IPS DF 6.9 (cell line): ENCODE data around the gene CCNQ.

Experiments used
- DNase-seq: peaks from one replicate; pipeline ENCODE4 v3.0.0-alpha.2; 2013; ENCODE audit warnings: low read depth, low spot score
- H3K27ac ChIP-seq: one replicate; pipeline ENCODE4 v1.5.1; 2013; ENCODE audit warnings: low read length, control low read depth
- H3K27me3 ChIP-seq: 2 replicates; pipeline ENCODE4 v1.6.1; 2013; ENCODE audit warnings: mild to moderate bottlenecking, low read length; ENCODE audit not compliant: control insufficient read depth, insufficient read depth
- H3K36me3 ChIP-seq: 2 replicates; pipeline ENCODE4 v1.6.1; 2013; ENCODE audit warnings: low read length; ENCODE audit not compliant: control insufficient read depth, insufficient read depth
- H3K4me1 ChIP-seq: 2 replicates; pipeline ENCODE4 v1.6.1; 2013; ENCODE audit warnings: low read length; ENCODE audit not compliant: control insufficient read depth, insufficient read depth
- H3K4me3 ChIP-seq: 2 replicates; pipeline ENCODE4 v1.5.1; 2013; ENCODE audit warnings: mild to moderate bottlenecking, low read length
- H3K9me3 ChIP-seq: 2 replicates; pipeline ENCODE4 v1.6.1; 2013; ENCODE audit warnings: low read length, inconsistent platforms; ENCODE audit not compliant: control insufficient read depth, insufficient read depth
- WGBS: extraction: QIAGEN DNeasy Blood & Tissue Kit; methylation state at CpG from one replicate; pipeline ENCODE4 v1.1.7; 2013; ENCODE audit warnings: mixed read lengths, missing lambda C conversion rate; ENCODE audit not compliant: insufficient read length, insufficient coverage; 5-methylcytosine and 5-hydroxymethylcytosine counted together

The CCNQ gene

GRCh38 chrX:153603131-153603656, 4.3 kb upstream of the CCNQ start:
- no peak for DNase-seq
- Histone ChIP-seq H3K36me3 (no peaks in the 10 kb centered on the region), H3K9me3 (no peaks in the 10 kb centered on the region), H3K4me1 (no peaks in the 10 kb centered on the region), H3K4me3 (no peak overlapping the region), H3K27ac (no peak overlapping the region), H3K27me3 (no peaks in the 10 kb centered on the region; the same call in 1 of the 2 replicates)
- WGBS: no CpG with 5 or more reads among the region's 17 CpGs

GRCh38 chrX:153602601-153603000, 3.7 kb upstream of the CCNQ start:
- Histone ChIP-seq H3K27me3 (no peaks in the 10 kb centered on the region; the same call in 1 of the 2 replicates), H3K27ac (no peak overlapping the region), H3K4me3 (no peak overlapping the region), H3K9me3 (no peaks in the 10 kb centered on the region), H3K4me1 (no peaks in the 10 kb centered on the region), H3K36me3 (no peaks in the 10 kb centered on the region)
- no peak for DNase-seq
- WGBS: no CpG with 5 or more reads among the region's 3 CpGs

GRCh38 chrX:153601511-153602110, 2.7 kb upstream of the CCNQ start:
- Histone ChIP-seq H3K4me3 (no peak overlapping the region), H3K36me3 (no peaks in the 10 kb centered on the region), H3K27ac (no peak overlapping the region), H3K27me3 (no peaks in the 10 kb centered on the region; the same call in 1 of the 2 replicates), H3K4me1 (no peaks in the 10 kb centered on the region), H3K9me3 (no peaks in the 10 kb centered on the region)
- no peak for DNase-seq
- no CpG with 5 or more reads among the region's 12 CpGs for WGBS

GRCh38 chrX:153600921-153601320, 2.0 kb upstream of the CCNQ start:
- no peaks in the 10 kb centered on the region; the same call in 1 of the 2 replicates for H3K27me3 ChIP-seq
- no CpG with 5 or more reads among the region's 7 CpGs for WGBS
- H3K36me3 ChIP-seq: no peaks in the 10 kb centered on the region
- H3K4me3 ChIP-seq: no peak overlapping the region
- H3K4me1 ChIP-seq: no peaks in the 10 kb centered on the region; the same call in 1 of the 2 replicates
- no peak for DNase-seq
- no peak overlapping the region for H3K27ac ChIP-seq
- no peaks in the 10 kb centered on the region for H3K9me3 ChIP-seq

- Histone ChIP-seq H3K4me1 (no peaks in the 10 kb centered on the region; the same call in 1 of the 2 replicates), H3K36me3 (no peaks in the 10 kb centered on the region), H3K27ac (no peak overlapping the region), H3K9me3 (no peaks in the 10 kb centered on the region), H3K4me3 (no peak overlapping the region; the same call in 1 of the 2 replicates), H3K27me3 (no peaks in the 10 kb centered on the region; the same call in 1 of the 2 replicates)
- no CpG with 5 or more reads among the region's 2 CpGs for WGBS
- no peak for DNase-seq
Measured at GRCh38 chrX:153600032-153600373, 1.1 kb upstream of the CCNQ start.

GRCh38 chrX:153599192-153600031, 473 bp upstream of the CCNQ start:
- Histone ChIP-seq H3K36me3 (0 out of 2 replicates have a peak, but pooled peaks cover under 1% of the 10 kb centered on the region), H3K4me1 (no peaks in the 10 kb centered on the region; the same call in 1 of the 2 replicates), H3K27ac (no peak overlapping the region), H3K27me3 (no peaks in the 10 kb centered on the region; the same call in 1 of the 2 replicates), H3K9me3 (no peaks in the 10 kb centered on the region), H3K4me3 (peak overlapping the region; percentile 81; the same call in 1 of the 2 replicates)
- no peak for DNase-seq
- no CpG with 5 or more reads among the region's 79 CpGs for WGBS

- Histone ChIP-seq H3K27ac (no peak overlapping the region), H3K4me1 (no peaks in the 10 kb centered on the region; the same call in 1 of the 2 replicates), H3K9me3 (no peaks in the 10 kb centered on the region), H3K36me3 (0 out of 2 replicates have a peak, but pooled peaks cover 2% of the 10 kb centered on the region), H3K27me3 (no peaks in the 10 kb centered on the region; the same call in 1 of the 2 replicates), H3K4me3 (no peak overlapping the region)
- WGBS: no CpG with 5 or more reads among the region's 6 CpGs
- no peak for DNase-seq
Measured at GRCh38 chrX:153596981-153597750, 1.8 kb downstream of the CCNQ start.

GRCh38 chrX:153595859-153596857, 2.8 kb downstream of the CCNQ start:
- H3K36me3 ChIP-seq: 0 out of 2 replicates have a peak, but pooled peaks cover 2% of the 10 kb centered on the region

GRCh38 chrX:153595387-153595786, 3.6 kb downstream of the CCNQ start:
- H3K27me3 ChIP-seq: no peaks in the 10 kb centered on the region; the same call in 1 of the 2 replicates
- H3K9me3 ChIP-seq: no peaks in the 10 kb centered on the region
- 0 out of 2 replicates have a peak, but pooled peaks cover 2% of the 10 kb centered on the region for H3K36me3 ChIP-seq
- H3K4me1 ChIP-seq: no peaks in the 10 kb centered on the region; the same call in 1 of the 2 replicates
- H3K4me3 ChIP-seq: no peak overlapping the region
- DNase-seq: no peak
- no peak overlapping the region for H3K27ac ChIP-seq
- WGBS: no CpG with 5 or more reads among the region's 11 CpGs

More at GRCh38 chrX:153595859-153596857, 2.8 kb downstream of the CCNQ start:
- no peaks in the 10 kb centered on the region; the same call in 1 of the 2 replicates for H3K27me3 ChIP-seq
- WGBS: no CpG with 5 or more reads among the region's 21 CpGs
- H3K4me3 ChIP-seq: no peak overlapping the region
- no peak overlapping the region for H3K27ac ChIP-seq
- H3K9me3 ChIP-seq: no peaks in the 10 kb centered on the region
- H3K4me1 ChIP-seq: no peaks in the 10 kb centered on the region; the same call in 1 of the 2 replicates
- DNase-seq: no peak
